GM19468 (cell line): Measurements from ENCODE around the gene TTLL3.
"Not testable (repeated sequence)": the region's sequence is repeated elsewhere in the genome, so short reads cannot be mapped to it uniquely, and the experiment has no call there.

Source experiments
- ATAC-seq: cut with Tn5 transposase; IDR thresholded peaks from one replicate; pipeline ENCODE4 v1.9.1; 2021; ENCODE audit warnings: mild to moderate bottlenecking, moderate library complexity, moderate number of reproducible peaks; ENCODE audit not compliant: unreplicated experiment; ENCODE audit errors: extremely low read depth

TTLL3 gene

GRCh38 chr3:9863058-9863772, 53.2 kb downstream of the TTLL3 start:
- ATAC-seq = no peak

- no peak for ATAC-seq
Observed at GRCh38 chr3:9864200-9864927, 54.3 kb downstream of the TTLL3 start.

- ATAC-seq = not testable (repeated sequence)
Observed at GRCh38 chr3:9865125-9865637, 55.1 kb downstream of the TTLL3 start.

GRCh38 chr3:9866639-9867038, 56.6 kb downstream of the TTLL3 start:
- ATAC-seq = no peak

- ATAC-seq = no peak
Observed at GRCh38 chr3:9867106-9867505, 57.0 kb downstream of the TTLL3 start.

- no peak for ATAC-seq
Observed at GRCh38 chr3:9869955-9870354, 59.9 kb downstream of the TTLL3 start.

- no peak for ATAC-seq
Observed at GRCh38 chr3:9870978-9871377, 60.9 kb downstream of the TTLL3 start.

GRCh38 chr3:9872067-9872466, 62.0 kb downstream of the TTLL3 start:
- ATAC-seq = not testable (repeated sequence)

- ATAC-seq = no peak
Observed at GRCh38 chr3:9875448-9875847, 65.4 kb downstream of the TTLL3 start.

- not testable (repeated sequence) for ATAC-seq
Observed at GRCh38 chr3:9876255-9876654, 66.2 kb downstream of the TTLL3 start.

GRCh38 chr3:9876991-9877390, 66.9 kb downstream of the TTLL3 start:
- ATAC-seq = no peak

- ATAC-seq = no peak
Observed at GRCh38 chr3:9878700-9879099, 68.6 kb downstream of the TTLL3 start.

GRCh38 chr3:9879830-9880549, 69.9 kb downstream of the TTLL3 start, which contains the start of gene CIDEC:
Gene CIDEC (minus strand): TSS chr3:9880253. CDS start chr3:9878486, 1,767 bp downstream.
- ATAC-seq = no peak

- ATAC-seq = no peak
Observed at GRCh38 chr3:9881441-9881840, 71.4 kb downstream of the TTLL3 start.

GRCh38 chr3:9883706-9884554, 73.9 kb downstream of the TTLL3 start:
- no peak for ATAC-seq

GRCh38 chr3:9884555-9885165, 74.6 kb downstream of the TTLL3 start:
- ATAC-seq = no peak
